Endothelial cell of umbilical vein (primary cell): ENCODE results near the gene KRT74.

ENCODE experiments used
- CTCF ChIP-seq, 2 donors: IDR thresholded peaks; 1 replicate in 1 of 2; 2 replicates in 1 of 2; pipeline ENCODE4 v1.5.1; 2011; ENCODE audit warnings: low read length in 2 of 2, mild to moderate bottlenecking in 2 of 2, moderate library complexity in 2 of 2, control low read depth in 1 of 2, inconsistent platforms in 1 of 2, low read depth in 1 of 2; ENCODE audit not compliant: insufficient read depth in 1 of 2; ENCODE audit errors: extremely low read depth in 1 of 2
- EZH2 ChIP-seq: IDR thresholded peaks from 2 replicates; pipeline ENCODE4 v1.6.1; 2012; ENCODE audit warnings: borderline replicate concordance, low read depth, mild to moderate bottlenecking, moderate library complexity, low read length, inconsistent platforms; ENCODE audit not compliant: severe bottlenecking
- POLR2A ChIP-seq: IDR thresholded peaks from 2 replicates; pipeline ENCODE4 v1.6.1; 2012; ENCODE audit warnings: low read depth, mild to moderate bottlenecking, control low read depth, low read length

- TF ChIP-seq CTCF (IDR thresholded peaks at IDR 0.05; ENCODE audit: extremely low read depth in 1 of 2, insufficient read depth in 1 of 2, low read depth in 1 of 2, low read length in 2 of 2) (no peak), POLR2A (no peak), EZH2 (no peak)
Observed at GRCh38 chr12:52616680-52617402, 43.2 kb upstream of the KRT74 start.
